GM12865 (cell line): ENCODE measurements around the gene TDRD3.

Experiments used
- DNase-seq: peaks from one replicate; pipeline ENCODE4 v3.0.0; 2010; ENCODE audit warnings: low read depth
- H3K4me3 ChIP-seq: 2 replicates; pipeline ENCODE4 v1.5.1; 2011; ENCODE audit warnings: mild to moderate bottlenecking, low read depth, low read length, control low read depth
- CTCF ChIP-seq: IDR thresholded peaks from 2 replicates; pipeline ENCODE4 v1.5.1; 2011; ENCODE audit warnings: low read length, control low read depth, low read depth, inconsistent platforms; ENCODE audit not compliant: insufficient read depth; ENCODE audit errors: missing control alignments

Gene TDRD3

GRCh38 chr13:60396783-60397703, at the start of gene TDRD3:
Gene TDRD3 (plus strand): TSS chr13:60397220. CDS start chr13:60397365, 145 bp downstream.
- peak within 1 kb of the TSS; percentile 69 for H3K4me3 ChIP-seq
- peak; percentile 94 for DNase-seq
- peak; percentile 90 for TF ChIP-seq CTCF

GRCh38 chr13:60347690-60348089, 49.3 kb upstream of the TDRD3 start:
- no peak for DNase-seq

GRCh38 chr13:60348097-60348496, 48.9 kb upstream of the TDRD3 start:
- TF ChIP-seq CTCF: no peak
- H3K4me3 ChIP-seq: no peak overlapping the region
- DNase-seq: no peak

More at GRCh38 chr13:60347690-60348089, 49.3 kb upstream of the TDRD3 start:
- H3K4me3 ChIP-seq: no peak overlapping the region
- TF ChIP-seq CTCF: no peak

- no peak for DNase-seq
These were observed 45.7 kb upstream of the TDRD3 start for GRCh38 chr13:60351326-60351725.

GRCh38 chr13:60351855-60352615, 45.0 kb upstream of the TDRD3 start:
- TF ChIP-seq CTCF: no peak
- H3K4me3 ChIP-seq: no peak overlapping the region

More at GRCh38 chr13:60351326-60351725, 45.7 kb upstream of the TDRD3 start:
- no peak for TF ChIP-seq CTCF
- no peak overlapping the region for H3K4me3 ChIP-seq

GRCh38 chr13:60352644-60353043, 44.4 kb upstream of the TDRD3 start:
- no peak for TF ChIP-seq CTCF
- H3K4me3 ChIP-seq: no peak overlapping the region
- no peak for DNase-seq

More at GRCh38 chr13:60351855-60352615, 45.0 kb upstream of the TDRD3 start:
- no peak for DNase-seq
